ENCODE data around the gene KLK1. TPM values are rescaled to one million over a fixed set of nuclear protein-coding genes. Genes with fewer than 3 reads are reported as not detected.

The KLK1 gene
- total RNA-seq, 6 experiments from 2014 or later, result not detected

DNA sequence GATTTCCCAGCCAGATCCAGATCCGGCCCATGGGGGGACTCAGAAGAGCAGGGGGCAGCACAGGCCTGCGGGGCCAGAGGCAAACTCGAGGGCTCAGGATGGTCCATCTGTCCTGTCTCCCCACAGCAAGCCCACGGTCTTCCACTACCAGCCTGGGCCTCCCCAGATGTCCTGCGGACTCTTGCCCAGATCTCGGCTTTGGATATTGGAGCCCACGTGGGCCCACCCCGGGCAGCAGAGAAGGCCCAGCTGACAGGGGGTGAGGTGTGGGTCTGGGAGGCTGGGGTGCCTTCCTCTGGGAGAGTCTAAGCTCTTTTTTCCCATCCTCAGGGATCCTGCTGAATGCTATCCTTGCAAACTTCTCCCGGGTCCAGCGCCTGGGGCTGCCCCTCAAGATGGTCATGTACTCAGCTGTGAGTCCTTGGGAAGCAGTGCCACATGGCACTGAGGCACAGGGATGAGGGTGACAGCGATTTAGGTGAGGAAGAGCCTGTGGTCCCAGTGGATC is 30.0 kb downstream of the KLK1 start:
- no peak overlapping the region for H3K27ac Mint-ChIP-seq
- H3K4me3 Mint-ChIP-seq, result no peak overlapping the region
- DNase-seq, result no peak

DNA sequence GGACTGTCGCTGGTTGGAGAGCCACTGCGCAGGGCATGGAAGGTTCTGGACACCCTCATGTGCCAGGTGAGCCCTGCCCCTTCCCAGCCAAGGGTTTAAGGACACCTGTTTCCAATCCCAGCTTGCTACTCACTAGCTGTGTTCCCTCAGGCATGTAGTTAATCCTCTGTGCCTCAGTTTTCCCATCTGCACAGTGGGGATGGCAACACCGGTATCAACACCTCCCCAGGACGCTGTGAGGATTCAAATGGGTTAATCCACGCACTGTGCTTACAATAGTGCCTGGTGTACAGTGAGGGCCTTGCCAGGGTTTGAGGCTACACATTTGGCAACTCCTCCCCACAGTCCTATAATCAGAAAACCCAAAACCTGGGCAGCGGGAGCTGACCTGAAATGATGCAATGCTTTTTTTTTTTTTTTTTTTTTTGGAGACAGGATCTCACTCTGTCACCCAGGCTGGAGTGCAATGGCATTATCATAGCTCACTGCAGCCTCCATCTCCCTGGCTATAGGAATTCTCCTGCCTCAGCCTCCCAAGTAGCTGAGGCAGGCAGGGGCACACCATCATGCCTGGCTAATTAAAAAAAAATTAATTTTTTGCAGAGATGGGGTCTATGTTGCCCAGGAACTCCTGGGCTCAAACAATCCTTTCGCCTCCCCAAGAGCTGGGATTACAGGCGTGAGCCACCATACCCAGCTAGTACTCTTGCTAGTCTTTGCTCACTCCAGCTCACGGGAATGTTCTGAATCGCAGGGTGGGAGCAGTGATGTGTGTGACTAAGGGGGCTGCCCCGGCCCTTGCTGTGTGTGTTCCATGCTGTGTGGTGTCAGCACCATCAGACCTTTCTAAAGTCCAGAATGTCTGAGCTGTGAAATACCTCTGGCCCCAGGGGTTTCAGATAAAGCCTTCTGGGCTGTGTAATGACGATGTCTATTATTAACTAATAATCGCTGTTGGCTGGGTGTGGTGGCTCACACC is 31.0 kb downstream of the KLK1 start:
- no peak for DNase-seq
- Mint-ChIP-seq H3K27me3 (ENCODE audit: insufficient read depth) (peaks cover 7% of the 10 kb centered on the region), H3K27ac (no peak overlapping the region), H3K9me3 (no peaks in the 10 kb centered on the region; the same call in 1 of the 2 replicates), H3K36me3 (ENCODE audit: low read depth) (0 out of 2 replicates have a peak, but pooled peaks cover 3% of the 10 kb centered on the region), H3K4me3 (no peak overlapping the region), H3K4me1 (ENCODE audit: low read depth) (no peaks in the 10 kb centered on the region)
- TF ChIP-seq, protein P1, sequence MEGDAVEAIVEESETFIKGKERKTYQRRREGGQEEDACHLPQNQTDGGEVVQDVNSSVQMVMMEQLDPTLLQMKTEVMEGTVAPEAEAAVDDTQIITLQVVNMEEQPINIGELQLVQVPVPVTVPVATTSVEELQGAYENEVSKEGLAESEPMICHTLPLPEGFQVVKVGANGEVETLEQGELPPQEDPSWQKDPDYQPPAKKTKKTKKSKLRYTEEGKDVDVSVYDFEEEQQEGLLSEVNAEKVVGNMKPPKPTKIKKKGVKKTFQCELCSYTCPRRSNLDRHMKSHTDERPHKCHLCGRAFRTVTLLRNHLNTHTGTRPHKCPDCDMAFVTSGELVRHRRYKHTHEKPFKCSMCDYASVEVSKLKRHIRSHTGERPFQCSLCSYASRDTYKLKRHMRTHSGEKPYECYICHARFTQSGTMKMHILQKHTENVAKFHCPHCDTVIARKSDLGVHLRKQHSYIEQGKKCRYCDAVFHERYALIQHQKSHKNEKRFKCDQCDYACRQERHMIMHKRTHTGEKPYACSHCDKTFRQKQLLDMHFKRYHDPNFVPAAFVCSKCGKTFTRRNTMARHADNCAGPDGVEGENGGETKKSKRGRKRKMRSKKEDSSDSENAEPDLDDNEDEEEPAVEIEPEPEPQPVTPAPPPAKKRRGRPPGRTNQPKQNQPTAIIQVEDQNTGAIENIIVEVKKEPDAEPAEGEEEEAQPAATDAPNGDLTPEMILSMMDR (IDR thresholded peaks at IDR 0.05), result no peak

More for the DNA sequence above, 30.0 kb downstream of the KLK1 start:
- H3K36me3 Mint-ChIP-seq (ENCODE audit: low read depth), result 0 out of 2 replicates have a peak, but pooled peaks cover 3% of the 10 kb centered on the region
- H3K9me3 Mint-ChIP-seq, result no peaks in the 10 kb centered on the region; the same call in 1 of the 2 replicates
- H3K27me3 Mint-ChIP-seq (ENCODE audit: insufficient read depth), result peaks cover 10% of the 10 kb centered on the region
- TF ChIP-seq, protein P1 (IDR thresholded peaks at IDR 0.05), result no peak
- no peaks in the 10 kb centered on the region for H3K4me1 Mint-ChIP-seq (ENCODE audit: low read depth)

DNA sequence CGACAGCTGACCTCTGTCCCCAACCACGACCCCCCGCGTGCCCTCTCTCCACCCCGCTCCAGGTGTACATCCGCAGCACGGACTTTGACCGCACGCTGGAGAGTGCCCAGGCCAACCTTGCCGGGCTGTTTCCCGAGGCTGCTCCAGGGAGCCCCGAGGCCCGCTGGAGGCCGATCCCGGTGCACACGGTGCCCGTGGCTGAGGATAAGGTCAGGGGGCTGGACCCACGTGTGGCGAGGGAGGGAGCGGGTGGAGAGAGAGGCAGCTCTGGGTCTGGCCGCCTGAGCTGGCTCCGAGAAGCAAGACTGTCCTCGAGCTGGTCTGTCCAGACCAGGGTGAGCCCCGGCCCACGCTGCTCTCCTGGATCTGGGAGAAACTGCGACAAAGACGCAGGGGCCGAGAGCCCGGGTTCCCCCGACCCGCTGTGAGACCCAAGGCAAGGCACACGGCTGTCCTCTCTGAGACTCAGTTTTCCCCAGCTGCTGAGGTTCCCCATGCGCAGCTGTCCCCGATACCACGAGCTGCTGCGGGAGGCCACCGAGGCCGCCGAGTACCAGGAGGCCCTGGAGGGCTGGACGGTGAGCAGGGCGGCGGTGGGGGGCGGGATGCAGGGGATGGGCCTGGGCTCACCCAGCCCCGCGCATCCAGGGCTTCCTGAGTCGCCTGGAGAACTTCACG is 31.9 kb downstream of the KLK1 start:
- no peaks in the 10 kb centered on the region for H3K4me1 Mint-ChIP-seq (ENCODE audit: low read depth)
- 0 out of 2 replicates have a peak, but pooled peaks cover 3% of the 10 kb centered on the region for H3K36me3 Mint-ChIP-seq (ENCODE audit: low read depth)
- H3K27ac Mint-ChIP-seq, result no peak overlapping the region
- no peak overlapping the region; the same call in 1 of the 2 replicates for H3K4me3 Mint-ChIP-seq
- H3K27me3 Mint-ChIP-seq (ENCODE audit: insufficient read depth), result peaks cover 7% of the 10 kb centered on the region
- H3K9me3 Mint-ChIP-seq, result no peaks in the 10 kb centered on the region; the same call in 1 of the 2 replicates
- TF ChIP-seq, protein P1 (IDR thresholded peaks at IDR 0.05), result no peak
- no peak for DNase-seq

DNA sequence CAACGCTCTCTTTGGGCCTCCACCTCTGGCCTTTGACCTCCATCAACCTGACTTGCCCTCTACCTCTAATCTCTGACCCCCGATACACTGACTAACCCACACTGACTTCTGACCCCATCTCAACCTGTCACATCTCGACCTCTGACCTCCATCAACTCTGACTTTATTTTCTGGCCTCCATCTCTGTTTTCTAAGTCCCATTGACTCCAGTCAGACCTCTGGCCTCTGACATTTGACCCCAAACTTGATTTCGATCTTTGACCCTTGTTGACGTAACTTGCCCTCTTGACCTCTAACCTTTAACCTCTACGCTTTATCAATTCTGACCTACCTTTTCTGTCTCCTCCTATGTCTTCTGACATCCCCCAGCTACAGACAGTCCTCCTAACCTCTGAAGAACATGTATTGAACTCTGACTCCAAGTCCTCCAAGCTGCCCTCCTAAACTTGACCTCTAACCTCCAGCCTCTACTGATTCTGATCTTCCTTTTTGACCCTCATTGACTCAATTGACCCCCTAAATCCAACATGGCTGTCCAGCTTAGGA is 32.6 kb downstream of the KLK1 start:
- Mint-ChIP-seq H3K4me1 (ENCODE audit: low read depth) (no peaks in the 10 kb centered on the region), H3K27ac (no peak overlapping the region), H3K4me3 (no peak overlapping the region; the same call in 1 of the 2 replicates), H3K9me3 (no peaks in the 10 kb centered on the region; the same call in 1 of the 2 replicates), H3K27me3 (ENCODE audit: insufficient read depth) (peaks cover 7% of the 10 kb centered on the region), H3K36me3 (ENCODE audit: low read depth) (0 out of 2 replicates have a peak, but pooled peaks cover 3% of the 10 kb centered on the region)
- TF ChIP-seq, protein P1 (IDR thresholded peaks at IDR 0.05), result no peak
- DNase-seq, result no peak

DNA sequence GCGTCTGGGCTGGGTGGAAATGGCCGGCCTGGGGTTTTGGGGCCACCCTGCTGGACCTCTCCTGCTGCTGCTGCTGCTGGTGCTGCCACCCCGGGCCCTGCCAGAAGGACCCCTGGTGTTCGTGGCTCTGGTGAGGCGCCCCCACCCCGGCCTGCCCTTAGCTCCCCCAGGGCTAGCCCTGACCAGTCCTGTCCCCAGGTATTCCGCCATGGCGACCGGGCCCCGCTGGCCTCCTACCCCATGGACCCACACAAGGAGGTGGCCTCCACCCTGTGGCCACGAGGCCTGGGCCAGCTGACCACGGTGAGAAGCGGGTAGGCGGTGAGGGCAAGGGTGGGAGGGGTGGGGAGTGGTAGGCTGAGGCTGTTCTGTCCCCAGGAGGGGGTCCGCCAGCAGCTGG is 33.2 kb downstream of the KLK1 start, which contains the start of gene ACP4:
Gene ACP4 (plus strand): TSS at position 20 of the 400 bp plus-strand sequence. CDS start 0 bp downstream, at position 20.
- Mint-ChIP-seq H3K27ac (no peak within 1 kb of the TSS), H3K36me3 (ENCODE audit: low read depth) (0 out of 2 replicates have a peak, but pooled peaks cover 3% of the 10 kb centered on the region), H3K9me3 (no peaks in the 10 kb centered on the region; the same call in 1 of the 2 replicates), H3K27me3 (ENCODE audit: insufficient read depth) (peaks cover 7% of the 10 kb centered on the region), H3K4me1 (ENCODE audit: low read depth) (no peaks in the 10 kb centered on the region), H3K4me3 (no peak within 1 kb of the TSS; the same call in 1 of the 2 replicates)
- TF ChIP-seq, protein P1 (IDR thresholded peaks at IDR 0.05), result no peak
- no peak for DNase-seq

Data from HFFc6 (cell line).